OCI-LY7 (cell line): ENCODE results near the gene TAOK1. TPM values are rescaled to one million over a fixed set of nuclear protein-coding genes. Genes with fewer than 3 reads are reported as not detected.
"Not testable (repeated sequence)": the region's sequence is repeated elsewhere in the genome, so short reads cannot be mapped to it uniquely, and the experiment has no call there.

Experiments used
- BruUV-seq: library from RNA; stranded (reverse); fragments of 400-500 nt; replicated peaks from 2 replicates; lab custom pipeline; 2021; lab: Mats Ljungman, UMichigan
- CTCF ChIA-PET: fragments of 300-600 bp; sonication (Branson Sonifier 250); formaldehyde crosslinking; loops from one replicate; lab custom pipeline; 2022; ENCODE audit warnings: antibody characterized with exemption; ENCODE audit not compliant: unreplicated experiment; lab: Charles Lee
- POLR2A ChIA-PET: fragments of 300-600 bp; sonication (Branson Sonifier 250); formaldehyde crosslinking; loops from one replicate; lab custom pipeline; 2022; ENCODE audit warnings: antibody characterized with exemption; lab: Charles Lee
- DNase-seq: peaks from one replicate; pipeline ENCODE4 v3.0.0-alpha.2; 2015; ENCODE audit warnings: low spot score
- H2AFZ ChIP-seq: fragments of 200-600 bp; sonication (generic), shearing (Covaris generic); 2 replicates; pipeline ENCODE4 v1.6.1; 2014; ENCODE audit warnings: mild to moderate bottlenecking, antibody characterized with exemption, low read length, moderate library complexity
- H3K27ac ChIP-seq: fragments of 200-600 bp; sonication (generic); 2 replicates; pipeline ENCODE4 v1.5.1; 2014; ENCODE audit warnings: mixed run types, low read depth, mild to moderate bottlenecking, moderate library complexity, low read length, inconsistent platforms; ENCODE audit not compliant: poor library complexity, severe bottlenecking
- H3K36me3 ChIP-seq: fragments of 200-600 bp; sonication (generic); 2 replicates; pipeline ENCODE4 v1.6.1; 2014; ENCODE audit warnings: mild to moderate bottlenecking, antibody characterized with exemption, low read length, moderate library complexity, mixed read lengths; ENCODE audit not compliant: insufficient read depth
- H3K4me1 ChIP-seq: fragments of 200-600 bp; sonication (generic); 2 replicates; pipeline ENCODE4 v1.5.1; 2014; ENCODE audit warnings: mild to moderate bottlenecking, low read length; ENCODE audit not compliant: insufficient read depth, poor library complexity, severe bottlenecking
- H3K4me2 ChIP-seq: fragments of 200-600 bp; sonication (generic); 2 replicates; pipeline ENCODE4 v1.6.1; 2014; ENCODE audit warnings: mild to moderate bottlenecking, low read length
- H3K4me3 ChIP-seq: fragments of 200-600 bp; sonication (generic); 2 replicates; pipeline ENCODE4 v1.5.1; 2014; ENCODE audit warnings: mild to moderate bottlenecking, low read depth, low read length; ENCODE audit not compliant: poor library complexity, severe bottlenecking
- H3K79me2 ChIP-seq: fragments of 200-600 bp; sonication (generic); 2 replicates; pipeline ENCODE4 v1.6.1; 2016; ENCODE audit warnings: low read depth, mild to moderate bottlenecking, low read length, moderate library complexity, mixed read lengths; ENCODE audit not compliant: insufficient read depth
- H3K9me2 ChIP-seq: fragments of 200-600 bp; sonication (generic); 2 replicates; pipeline ENCODE4 v1.6.1; 2016; ENCODE audit warnings: mild to moderate bottlenecking, low read length, mixed read lengths; ENCODE audit not compliant: insufficient read depth
- H3K9me3 ChIP-seq: fragments of 200-600 bp; sonication (generic); 2 replicates; pipeline ENCODE4 v1.6.1; 2014; ENCODE audit warnings: mild to moderate bottlenecking, mixed run types, low read length, mixed read lengths
- H4K20me1 ChIP-seq: fragments of 200-600 bp; sonication (generic); 2 replicates; pipeline ENCODE4 v1.6.1; 2014; ENCODE audit warnings: mild to moderate bottlenecking, antibody characterized with exemption, low read length, moderate library complexity, mixed read lengths; ENCODE audit not compliant: insufficient read depth
- EZH2phosphoT487 ChIP-seq: fragments of 200-600 bp; sonication (generic); IDR thresholded peaks from 2 replicates; pipeline ENCODE4 v1.6.1; 2018; ENCODE audit warnings: low read depth, borderline replicate concordance, mild to moderate bottlenecking, mixed run types, antibody characterized with exemption, low read length, moderate library complexity, mixed read lengths
- intact Hi-C: fragments of 100-400 bp; cut with micrococcal nuclease; formaldehyde crosslinking; loops from one replicate; pipeline ENCODE4 v1.10.0; 2022; ENCODE audit not compliant: unreplicated experiment
- total RNA-seq, 2 experiments: library from RNA; depleted of rRNA in 1 of 2; stranded (reverse); fragments of >200 nt in 1 of 2; shearing (Covaris generic) in 1 of 2; gene quantifications; 2 replicates each; pipeline ENCODE4 v1.2.3, GENCODE V29; 2014 to 2022
- TF ChIP-seq, protein P1 (sequence below): fragments of 200-600 bp; sonication (generic); conservative IDR thresholded peaks from 2 replicates; pipeline ENCODE4 v1.5.1; 2014; ENCODE audit warnings: mild to moderate bottlenecking, antibody characterized with exemption, low read length, moderate library complexity, mixed read lengths

TAOK1 gene
- total RNA-seq, 2 experiments from 2014 or later: 30.4 to 46.8 TPM

DNA sequence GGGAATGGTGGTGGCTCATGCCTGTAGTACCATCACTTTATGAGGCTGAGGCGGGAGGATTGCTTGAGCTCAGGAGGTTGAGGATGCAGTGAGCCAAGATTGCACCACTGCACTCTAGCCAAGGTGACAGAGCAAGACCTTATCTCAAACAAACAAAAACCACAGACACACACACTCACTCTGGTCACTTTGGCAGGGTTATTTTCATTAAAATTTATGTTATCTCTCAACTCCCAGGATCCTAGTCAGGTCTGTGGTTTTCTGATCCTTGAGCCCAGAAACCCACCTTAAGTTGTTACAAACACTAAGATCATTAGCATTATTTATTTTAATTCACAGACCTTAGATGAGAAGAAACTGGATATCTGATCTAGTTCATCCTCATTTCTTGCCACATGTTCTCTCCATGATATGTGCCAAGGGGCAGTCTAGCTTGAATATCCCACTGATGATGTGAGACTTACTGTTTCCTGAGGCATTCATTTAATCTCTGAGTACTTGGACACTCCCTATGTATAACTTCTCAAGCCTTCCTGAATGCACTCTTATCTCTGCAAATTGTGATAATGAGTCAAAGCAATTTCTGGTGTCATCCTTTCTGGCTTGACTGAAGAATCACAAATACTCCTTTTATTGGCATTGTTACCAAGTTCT, 167.0 kb downstream of the TAOK1 start:
- no peak overlapping the region for H3K4me2 ChIP-seq
- H4K20me1 ChIP-seq: no peaks in the 10 kb centered on the region
- no peak for DNase-seq
- no peaks in the 10 kb centered on the region for H3K36me3 ChIP-seq
- ChIA-PET POLR2A (no interaction called here), CTCF (interaction anchor here (1.0 kb wide), 1 partner anchor 187 kb away, joined by 3 read pairs; no protein-coding TSS in a partner anchor)
- intact Hi-C loops: no loop called here
- no peak overlapping the region for H3K4me3 ChIP-seq
- H2AFZ ChIP-seq: no peak overlapping the region
- peaks cover 42% of the 10 kb centered on the region for H3K4me1 ChIP-seq
- no peaks in the 10 kb centered on the region for H3K9me2 ChIP-seq
- no peak for TF ChIP-seq EZH2phosphoT487
- TF ChIP-seq, protein P1, sequence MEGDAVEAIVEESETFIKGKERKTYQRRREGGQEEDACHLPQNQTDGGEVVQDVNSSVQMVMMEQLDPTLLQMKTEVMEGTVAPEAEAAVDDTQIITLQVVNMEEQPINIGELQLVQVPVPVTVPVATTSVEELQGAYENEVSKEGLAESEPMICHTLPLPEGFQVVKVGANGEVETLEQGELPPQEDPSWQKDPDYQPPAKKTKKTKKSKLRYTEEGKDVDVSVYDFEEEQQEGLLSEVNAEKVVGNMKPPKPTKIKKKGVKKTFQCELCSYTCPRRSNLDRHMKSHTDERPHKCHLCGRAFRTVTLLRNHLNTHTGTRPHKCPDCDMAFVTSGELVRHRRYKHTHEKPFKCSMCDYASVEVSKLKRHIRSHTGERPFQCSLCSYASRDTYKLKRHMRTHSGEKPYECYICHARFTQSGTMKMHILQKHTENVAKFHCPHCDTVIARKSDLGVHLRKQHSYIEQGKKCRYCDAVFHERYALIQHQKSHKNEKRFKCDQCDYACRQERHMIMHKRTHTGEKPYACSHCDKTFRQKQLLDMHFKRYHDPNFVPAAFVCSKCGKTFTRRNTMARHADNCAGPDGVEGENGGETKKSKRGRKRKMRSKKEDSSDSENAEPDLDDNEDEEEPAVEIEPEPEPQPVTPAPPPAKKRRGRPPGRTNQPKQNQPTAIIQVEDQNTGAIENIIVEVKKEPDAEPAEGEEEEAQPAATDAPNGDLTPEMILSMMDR: no peak
- H3K27ac ChIP-seq: no peak overlapping the region
- no TSS peak for BruUV-seq
- no peaks in the 10 kb centered on the region for H3K79me2 ChIP-seq
- H3K9me3 ChIP-seq: no peaks in the 10 kb centered on the region

DNA sequence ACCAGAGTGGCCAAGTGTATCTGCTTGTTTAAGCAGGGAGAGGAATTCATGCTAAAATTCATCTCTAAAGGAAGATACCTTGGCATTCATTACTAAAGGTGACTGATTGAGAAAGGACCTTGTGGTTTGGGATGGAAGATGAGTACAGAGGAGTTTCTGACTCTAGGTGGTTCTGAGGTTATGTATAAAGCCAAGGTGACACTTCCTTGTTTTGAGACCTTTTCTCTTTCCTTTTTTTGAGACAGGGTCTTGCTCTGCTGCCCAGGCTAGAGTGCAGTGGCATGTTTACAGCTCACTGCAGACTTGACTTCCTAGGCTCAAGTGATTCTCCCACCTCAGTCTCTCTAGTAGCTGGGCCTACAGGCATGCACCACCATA, 167.6 kb downstream of the TAOK1 start:
- H3K9me3 ChIP-seq: no peaks in the 10 kb centered on the region
- H3K79me2 ChIP-seq: no peaks in the 10 kb centered on the region
- CTCF ChIA-PET: no interaction called here
- DNase-seq: peak; percentile 21
- no peaks in the 10 kb centered on the region for H4K20me1 ChIP-seq
- no peaks in the 10 kb centered on the region for H3K36me3 ChIP-seq
- intact Hi-C loops: no loop called here
- POLR2A ChIA-PET: no interaction called here
- TF ChIP-seq EZH2phosphoT487: no peak
- no peak overlapping the region for H3K4me3 ChIP-seq
- no peak overlapping the region for H3K4me2 ChIP-seq
- H3K27ac ChIP-seq: no peak overlapping the region
- BruUV-seq: no TSS peak
- peaks cover 45% of the 10 kb centered on the region for H3K4me1 ChIP-seq
- no peak overlapping the region for H2AFZ ChIP-seq
- no peaks in the 10 kb centered on the region for H3K9me2 ChIP-seq

- H3K4me3 ChIP-seq, H2AFZ ChIP-seq, H3K4me2 ChIP-seq, BruUV-seq, H3K79me2 ChIP-seq, DNase-seq, H3K36me3 ChIP-seq, H3K9me2 ChIP-seq, intact Hi-C loops, H3K27ac ChIP-seq, H3K9me3 ChIP-seq, H4K20me1 ChIP-seq, CTCF ChIA-PET: not testable (repeated sequence)
- H3K4me1 ChIP-seq: peaks cover 45% of the 10 kb centered on the region
- POLR2A ChIA-PET: interaction anchor here (2.8 kb wide), 1 partner anchor 34 kb away, joined by 8 read pairs; no protein-coding TSS in a partner anchor
Observed at GRCh38 chr17:29558139-29558538, 168.0 kb downstream of the TAOK1 start.
